Chondrocyte (in vitro differentiated cells): ENCODE measurements around the gene IGF2BP3. TPM values are rescaled to one million over a fixed set of nuclear protein-coding genes. Genes with fewer than 3 reads are reported as not detected.

ENCODE experiments used
- DNase-seq: peaks from one replicate; pipeline ENCODE4 v3.0.0; 2021; ENCODE audit warnings: mixed read lengths, low spot score
- H3K27ac Mint-ChIP-seq: one replicate; pipeline ENCODE4 v1.8.0; 2021; ENCODE audit warnings: mild to moderate bottlenecking, moderate library complexity, mixed read lengths; ENCODE audit not compliant: unreplicated experiment
- H3K27me3 Mint-ChIP-seq: 2 replicates; pipeline ENCODE4 v1.8.0; 2021; ENCODE audit warnings: low read depth, mixed read lengths
- H3K36me3 Mint-ChIP-seq: 2 replicates; pipeline ENCODE4 v1.8.0; 2021; ENCODE audit warnings: low read depth, mixed read lengths
- H3K4me1 Mint-ChIP-seq: 2 replicates; pipeline ENCODE4 v1.8.0; 2021; ENCODE audit warnings: low read depth, mild to moderate bottlenecking, mixed read lengths
- H3K4me3 Mint-ChIP-seq: one replicate; pipeline ENCODE4 v1.8.0; 2021; ENCODE audit warnings: mild to moderate bottlenecking, moderate library complexity, mixed read lengths; ENCODE audit not compliant: unreplicated experiment
- H3K9me3 Mint-ChIP-seq: 2 replicates; pipeline ENCODE4 v1.8.0; 2021; ENCODE audit warnings: low read depth, mixed read lengths
- CTCF ChIP-seq: fragments of 200-600 bp; sonication (generic); IDR thresholded peaks from 2 replicates; pipeline ENCODE4 v1.5.0; 2021; ENCODE audit warnings: antibody characterized with exemption, mild to moderate bottlenecking, moderate library complexity
- total RNA-seq: library from RNA; stranded (reverse); gene quantifications from 3 replicates; pipeline ENCODE4 v1.2.1, GENCODE V29; 2021

IGF2BP3 gene
- total RNA-seq, 1 donor from 2014 or later = 53.0 TPM

- H3K27ac Mint-ChIP-seq = no peak overlapping the region
- H3K9me3 Mint-ChIP-seq = no peaks in the 10 kb centered on the region
- H3K27me3 Mint-ChIP-seq = no peaks in the 10 kb centered on the region
- DNase-seq = no peak
- no peak for TF ChIP-seq CTCF
- no peaks in the 10 kb centered on the region for H3K4me1 Mint-ChIP-seq
- no peak overlapping the region for H3K4me3 Mint-ChIP-seq
- H3K36me3 Mint-ChIP-seq = no peaks in the 10 kb centered on the region
Measured at GRCh38 chr7:23279819-23280525, 190.3 kb downstream of the IGF2BP3 start.

GRCh38 chr7:23277359-23277989 is 192.8 kb downstream of the IGF2BP3 start:
- TF ChIP-seq CTCF = peak; percentile 89
- no peak overlapping the region for H3K4me3 Mint-ChIP-seq
- H3K27ac Mint-ChIP-seq = no peak overlapping the region
- H3K36me3 Mint-ChIP-seq = peaks cover 1% of the 10 kb centered on the region
- DNase-seq = no peak
- no peaks in the 10 kb centered on the region for H3K9me3 Mint-ChIP-seq
- peaks cover 13% of the 10 kb centered on the region for H3K4me1 Mint-ChIP-seq
- H3K27me3 Mint-ChIP-seq = no peaks in the 10 kb centered on the region

- H3K36me3 Mint-ChIP-seq = peaks cover 1% of the 10 kb centered on the region
- H3K9me3 Mint-ChIP-seq = no peaks in the 10 kb centered on the region
- no peak overlapping the region for H3K27ac Mint-ChIP-seq
- no peaks in the 10 kb centered on the region for H3K27me3 Mint-ChIP-seq
- no peak for TF ChIP-seq CTCF
- DNase-seq = no peak
- no peak overlapping the region for H3K4me3 Mint-ChIP-seq
- H3K4me1 Mint-ChIP-seq = peaks cover 13% of the 10 kb centered on the region
Measured at GRCh38 chr7:23276947-23277346, 193.3 kb downstream of the IGF2BP3 start.

GRCh38 chr7:23276376-23276775 is 193.9 kb downstream of the IGF2BP3 start:
- Mint-ChIP-seq H3K36me3 (peaks cover 1% of the 10 kb centered on the region), H3K4me1 (peaks cover 13% of the 10 kb centered on the region), H3K4me3 (no peak overlapping the region), H3K27me3 (no peaks in the 10 kb centered on the region), H3K9me3 (no peaks in the 10 kb centered on the region), H3K27ac (no peak overlapping the region)
- peak; percentile 56 for TF ChIP-seq CTCF
- DNase-seq = no peak

- TF ChIP-seq CTCF = no peak
- Mint-ChIP-seq H3K4me3 (no peak overlapping the region), H3K27me3 (no peaks in the 10 kb centered on the region), H3K27ac (peak overlapping the region; percentile 24), H3K36me3 (peaks cover 1% of the 10 kb centered on the region), H3K4me1 (peaks cover 13% of the 10 kb centered on the region), H3K9me3 (no peaks in the 10 kb centered on the region)
- no peak for DNase-seq
Measured at GRCh38 chr7:23275912-23276311, 194.4 kb downstream of the IGF2BP3 start.
